GM12874 (cell line): ENCODE measurements around the gene SELENOT.

Source experiments
- CTCF ChIP-seq: IDR thresholded peaks from 2 replicates; pipeline ENCODE4 v1.5.1; 2011; ENCODE audit warnings: low read depth, mild to moderate bottlenecking, control low read depth, low read length, moderate library complexity; ENCODE audit not compliant: insufficient read depth

SELENOT gene

GRCh38 chr3:150599611-150600297 lies 3.4 kb upstream of the SELENOT start:
- no peak for TF ChIP-seq CTCF

GRCh38 chr3:150602426-150603152 lies 532 bp upstream of the SELENOT start:
- no peak for TF ChIP-seq CTCF

- no peak for TF ChIP-seq CTCF
These were observed 829 bp downstream of the SELENOT start for GRCh38 chr3:150603980-150604319.

- TF ChIP-seq CTCF: no peak
These were observed 3.0 kb downstream of the SELENOT start for GRCh38 chr3:150605998-150606641.

GRCh38 chr3:150607267-150608065 lies 4.3 kb downstream of the SELENOT start:
- no peak for TF ChIP-seq CTCF

- no peak for TF ChIP-seq CTCF
These were observed 6.9 kb downstream of the SELENOT start for GRCh38 chr3:150609988-150610387.

GRCh38 chr3:150610785-150611184 lies 7.7 kb downstream of the SELENOT start:
- no peak for TF ChIP-seq CTCF
